Vagina (tissue), 2 donors: ENCODE data around the gene HEXIM2. TPM values are rescaled to one million over a fixed set of nuclear protein-coding genes. Genes with fewer than 3 reads are reported as not detected.

Experiments used
- DNase-seq, 2 donors: peaks; one replicate each; pipeline ENCODE4 v3.0.0-alpha.2; 2017; ENCODE audit errors: extremely low spot score in 2 of 2
- H3K27ac ChIP-seq: fragments of 200-600 bp; sonication (generic); one replicate; pipeline ENCODE4 v1.5.1; 2019
- H3K27me3 ChIP-seq: fragments of 200-600 bp; sonication (generic); one replicate; pipeline ENCODE4 v1.5.1; 2019
- H3K36me3 ChIP-seq, 2 donors: fragments of 200-600 bp; sonication (generic); one replicate each; pipeline ENCODE4 v1.5.1; 2017 to 2019
- H3K4me1 ChIP-seq: fragments of 200-600 bp; sonication (generic); one replicate; pipeline ENCODE4 v1.5.1; 2019
- H3K4me3 ChIP-seq, 2 donors: fragments of 200-600 bp; sonication (generic); 1 replicate in 1 of 2; 2 replicates in 1 of 2; pipeline ENCODE4 v1.5.1; 2016 to 2019
- H3K9me3 ChIP-seq: fragments of 200-600 bp; sonication (generic); one replicate; pipeline ENCODE4 v1.5.1; 2019
- CTCF ChIP-seq, 3 experiments: fragments of 450-650 bp in 2 of 3; fragments of 200-600 bp in 1 of 3; sonication (generic) in 1 of 3; IDR thresholded peaks; one replicate each; pipeline ENCODE4 v1.5.1; 2017 to 2019; ENCODE audit warnings: antibody characterized with exemption in 3 of 3, mild to moderate bottlenecking in 2 of 3, moderate library complexity in 2 of 3
- POLR2A ChIP-seq, 2 donors: fragments of 450-650 bp; IDR thresholded peaks; one replicate each; pipeline ENCODE4 v1.6.1; 2017; ENCODE audit warnings: antibody characterized with exemption in 2 of 2, mild to moderate bottlenecking in 2 of 2, moderate library complexity in 2 of 2
- POLR2AphosphoS5 ChIP-seq, 2 donors: sonication (generic); formaldehyde crosslinking; IDR thresholded peaks; one replicate each; pipeline ENCODE4 v1.9.0; 2017; ENCODE audit warnings: antibody characterized with exemption in 2 of 2, mild to moderate bottlenecking in 2 of 2, low read depth in 1 of 2; ENCODE audit not compliant: insufficient read depth in 1 of 2
- intact Hi-C: fragments of 100-400 bp; cut with DNase I; formaldehyde crosslinking; loops from one replicate; pipeline ENCODE4 v1.15.1; 2023
- total RNA-seq: library from RNA; depleted of rRNA; stranded (reverse); fragments of >200 nt; gene quantifications from one replicate; pipeline ENCODE4 v1.2.3, GENCODE V29; 2016

The HEXIM2 gene
- total RNA-seq, 1 donor from 2014 or later = 9.8 TPM

- H3K4me1 ChIP-seq = peaks cover 19% of the 10 kb centered on the region
- no peaks in the 10 kb centered on the region for H3K9me3 ChIP-seq
- peaks cover 0 to 21% of the 10 kb centered on the region in 2 donors for H3K36me3 ChIP-seq
- H3K4me3 ChIP-seq = no peak overlapping the region
- H3K27ac ChIP-seq = no peak overlapping the region
- intact Hi-C loops = no loop called here
- H3K27me3 ChIP-seq = no peaks in the 10 kb centered on the region
- TF ChIP-seq POLR2AphosphoS5 (IDR thresholded peaks at IDR 0.05; ENCODE audit: insufficient read depth in 1 of 2, low read depth in 1 of 2) (no peak), POLR2A (IDR thresholded peaks at IDR 0.05) (no peak), CTCF (IDR thresholded peaks at IDR 0.05) (no peak)
- DNase-seq = no peak
These were observed 46.6 kb upstream of the HEXIM2 start for GRCh38 chr17:45115015-45115625.

- DNase-seq = no peak
- no peaks in the 10 kb centered on the region for H3K27me3 ChIP-seq
- no peak for TF ChIP-seq CTCF (IDR thresholded peaks at IDR 0.05)
- no peak for TF ChIP-seq POLR2AphosphoS5 (IDR thresholded peaks at IDR 0.05; ENCODE audit: insufficient read depth in 1 of 2, low read depth in 1 of 2)
- TF ChIP-seq POLR2A (IDR thresholded peaks at IDR 0.05) = no peak
- H3K9me3 ChIP-seq = no peaks in the 10 kb centered on the region
- peaks cover 0 to 21% of the 10 kb centered on the region in 2 donors for H3K36me3 ChIP-seq
- no peak overlapping the region for H3K4me3 ChIP-seq
- no peak overlapping the region for H3K27ac ChIP-seq
- peaks cover 13% of the 10 kb centered on the region for H3K4me1 ChIP-seq
- intact Hi-C loops = no loop called here
These were observed 45.8 kb upstream of the HEXIM2 start for GRCh38 chr17:45115871-45116270.

GRCh38 chr17:45116434-45117016 lies 45.1 kb upstream of the HEXIM2 start:
- no peak for TF ChIP-seq POLR2AphosphoS5 (IDR thresholded peaks at IDR 0.05; ENCODE audit: insufficient read depth in 1 of 2, low read depth in 1 of 2)
- no peak for TF ChIP-seq POLR2A (IDR thresholded peaks at IDR 0.05)
- Histone ChIP-seq H3K27me3 (no peaks in the 10 kb centered on the region), H3K36me3 (peaks cover 0 to 21% of the 10 kb centered on the region in 2 donors)

GRCh38 chr17:45117334-45117733 lies 44.3 kb upstream of the HEXIM2 start:
- peaks cover under 1% of the 10 kb centered on the region for H3K4me1 ChIP-seq
- H3K9me3 ChIP-seq = no peaks in the 10 kb centered on the region
- intact Hi-C loops = no loop called here
- no peak overlapping the region for H3K4me3 ChIP-seq
- no peak for DNase-seq
- no peak overlapping the region for H3K27ac ChIP-seq
- no peaks in the 10 kb centered on the region for H3K27me3 ChIP-seq
- peaks cover 0 to 21% of the 10 kb centered on the region in 2 donors for H3K36me3 ChIP-seq
- TF ChIP-seq CTCF (IDR thresholded peaks at IDR 0.05) (no peak), POLR2AphosphoS5 (IDR thresholded peaks at IDR 0.05; ENCODE audit: insufficient read depth in 1 of 2, low read depth in 1 of 2) (no peak), POLR2A (IDR thresholded peaks at IDR 0.05) (no peak)

More at GRCh38 chr17:45116434-45117016, 45.1 kb upstream of the HEXIM2 start:
- Histone ChIP-seq H3K27ac (no peak overlapping the region), H3K4me3 (no peak overlapping the region), H3K4me1 (peaks cover 7% of the 10 kb centered on the region), H3K9me3 (no peaks in the 10 kb centered on the region)
- DNase-seq = no peak
- intact Hi-C loops = no loop called here

- H3K4me1 ChIP-seq = peaks cover 8% of the 10 kb centered on the region
- intact Hi-C loops = no loop called here
- no peaks in the 10 kb centered on the region for H3K9me3 ChIP-seq
- no peak for TF ChIP-seq POLR2A (IDR thresholded peaks at IDR 0.05)
- no peak for TF ChIP-seq POLR2AphosphoS5 (IDR thresholded peaks at IDR 0.05; ENCODE audit: insufficient read depth in 1 of 2, low read depth in 1 of 2)
- TF ChIP-seq CTCF (IDR thresholded peaks at IDR 0.05) = no peak
- H3K36me3 ChIP-seq = peaks cover 0 to 21% of the 10 kb centered on the region in 2 donors
- H3K27me3 ChIP-seq = no peaks in the 10 kb centered on the region
- no peak for DNase-seq
- no peak overlapping the region for H3K4me3 ChIP-seq
- H3K27ac ChIP-seq = no peak overlapping the region
These were observed 43.6 kb upstream of the HEXIM2 start for GRCh38 chr17:45117848-45118646.
